IMR-90 (cell line): ENCODE measurements around the gene CTSC. TPM values are rescaled to one million over a fixed set of nuclear protein-coding genes. Genes with fewer than 3 reads are reported as not detected.

Source experiments
- ATAC-seq: fragments of 200-7000 bp; cut with Tn5 transposase; 2 replicates; pipeline ENCODE4 v1.9.1; 2020; ENCODE audit warnings: low read depth, mild to moderate bottlenecking, moderate library complexity
- BruUV-seq: library from RNA; stranded (reverse); fragments of 400-500 nt; replicated peaks from 2 replicates; lab custom pipeline; 2021; lab: Mats Ljungman, UMichigan
- CTCF ChIA-PET: fragments of 300-600 bp; formaldehyde crosslinking; extraction: SDS; loops from one replicate; lab custom pipeline; 2021; ENCODE audit warnings: antibody characterized with exemption; lab: Yijun Ruan, JAX
- POLR2A ChIA-PET: fragments of 300-600 bp; sonication (Branson Sonifier 250); formaldehyde crosslinking; loops from one replicate; lab custom pipeline; 2022; ENCODE audit warnings: antibody characterized with exemption; ENCODE audit not compliant: unreplicated experiment; lab: Charles Lee
- DNase-seq: peaks from one replicate; pipeline ENCODE4 v3.0.0; 2013
- H2AFZ ChIP-seq: replicated peaks from 2 replicates; pipeline ENCODE3; 2013; ENCODE audit warnings: low read length, mild to moderate bottlenecking; ENCODE audit not compliant: poor library complexity
- H2AK5ac ChIP-seq: 2 replicates; pipeline ENCODE4 v1.6.1; 2013; ENCODE audit warnings: low read depth, low read length, inconsistent platforms
- H2AK9ac ChIP-seq: replicated peaks from 2 replicates; pipeline ENCODE3; 2013; ENCODE audit warnings: mild to moderate bottlenecking, low read depth, low read length, moderate library complexity; ENCODE audit not compliant: poor library complexity
- H2BK120ac ChIP-seq: 2 replicates; pipeline ENCODE4 v1.6.1; 2013; ENCODE audit warnings: low read depth, low read length, inconsistent platforms
- H2BK15ac ChIP-seq: 3 replicates; pipeline ENCODE4 v1.6.1; 2013; ENCODE audit warnings: low read depth, low read length, inconsistent platforms
- H2BK20ac ChIP-seq: 2 replicates; pipeline ENCODE4 v1.6.1; 2013; ENCODE audit warnings: low read depth, mild to moderate bottlenecking, inconsistent platforms, low read length, moderate library complexity
- H2BK5ac ChIP-seq: 2 replicates; pipeline ENCODE4 v1.6.1; 2013; ENCODE audit warnings: mild to moderate bottlenecking, low read depth, low read length, inconsistent platforms; ENCODE audit not compliant: poor library complexity, severe bottlenecking
- H3K14ac ChIP-seq: replicated peaks from 2 replicates; pipeline ENCODE4 v1.6.1; 2013; ENCODE audit warnings: low read depth, low read length, inconsistent platforms
- H3K18ac ChIP-seq: 2 replicates; pipeline ENCODE4 v1.6.1; 2013; ENCODE audit warnings: low read depth, low read length, control low read depth
- H3K23ac ChIP-seq: 2 replicates; pipeline ENCODE4 v1.6.1; 2013; ENCODE audit warnings: low read depth, low read length, inconsistent platforms
- H3K27ac ChIP-seq: 2 replicates; pipeline ENCODE4 v1.5.1; 2013; ENCODE audit warnings: mild to moderate bottlenecking, control low read depth, low read length; ENCODE audit not compliant: insufficient read depth
- H3K27me3 ChIP-seq: 2 replicates; pipeline ENCODE4 v1.6.1; 2013; ENCODE audit warnings: low read length; ENCODE audit not compliant: control insufficient read depth, insufficient read depth
- H3K36me3 ChIP-seq: 2 replicates; pipeline ENCODE4 v1.6.1; 2013; ENCODE audit warnings: low read length, mixed read lengths; ENCODE audit not compliant: control insufficient read depth, insufficient read depth
- H3K4ac ChIP-seq: 2 replicates; pipeline ENCODE4 v1.6.1; 2013; ENCODE audit warnings: low read depth, low read length, inconsistent platforms
- H3K4me1 ChIP-seq: 2 replicates; pipeline ENCODE4 v1.6.1; 2013; ENCODE audit warnings: low read length, mixed read lengths; ENCODE audit not compliant: control insufficient read depth, insufficient read depth
- H3K4me2 ChIP-seq: 2 replicates; pipeline ENCODE4 v1.6.1; 2013; ENCODE audit warnings: low read depth, mild to moderate bottlenecking, control low read depth, low read length, moderate library complexity
- H3K4me3 ChIP-seq: 2 replicates; pipeline ENCODE4 v1.5.1; 2013; ENCODE audit warnings: low read depth, mild to moderate bottlenecking, control low read depth, low read length, moderate library complexity; ENCODE audit not compliant: insufficient read depth
- H3K56ac ChIP-seq: 2 replicates; pipeline ENCODE4 v1.6.1; 2013; ENCODE audit warnings: low read length, inconsistent platforms; ENCODE audit not compliant: insufficient read depth; ENCODE audit errors: extremely low read depth
- H3K79me1 ChIP-seq, 2 experiments: 2 replicates each; pipeline ENCODE4 v1.6.1; 2013; ENCODE audit warnings: low read length in 2 of 2, inconsistent platforms in 1 of 2, low read depth in 1 of 2
- H3K9ac ChIP-seq: 2 replicates; pipeline ENCODE4 v1.6.1; 2013; ENCODE audit warnings: low read depth, low read length, control low read depth
- H3K9me1 ChIP-seq: 2 replicates; pipeline ENCODE4 v1.6.1; 2013; ENCODE audit warnings: low read length, inconsistent platforms; ENCODE audit not compliant: insufficient read depth
- H3K9me3 ChIP-seq: 2 replicates; pipeline ENCODE4 v1.6.1; 2013; ENCODE audit warnings: low read length; ENCODE audit not compliant: control insufficient read depth, insufficient read depth
- H4K20me1 ChIP-seq: 2 replicates; pipeline ENCODE4 v1.6.1; 2013; ENCODE audit warnings: low read length, inconsistent platforms; ENCODE audit not compliant: insufficient read depth
- H4K5ac ChIP-seq: 2 replicates; pipeline ENCODE4 v1.6.1; 2013; ENCODE audit warnings: mild to moderate bottlenecking, low read depth, low read length, control low read depth
- H4K8ac ChIP-seq, 2 experiments: 2 replicates each; pipeline ENCODE4 v1.6.1; 2013; ENCODE audit warnings: low read depth in 2 of 2, low read length in 2 of 2, control low read depth in 1 of 2, inconsistent platforms in 1 of 2
- H4K91ac ChIP-seq: 2 replicates; pipeline ENCODE4 v1.6.1; 2013; ENCODE audit warnings: low read depth, low read length, inconsistent platforms; ENCODE audit not compliant: insufficient read depth
- BHLHE40 ChIP-seq: fragments of 150-350 bp; IDR thresholded peaks from 2 replicates; pipeline ENCODE4 v1.6.1; 2016; ENCODE audit warnings: mild to moderate bottlenecking, low read depth, low read length
- CEBPB ChIP-seq: IDR thresholded peaks from 2 replicates; pipeline ENCODE4 v1.6.1; 2012; ENCODE audit warnings: low read depth, low read length, improper control_type of control experiment
- CHD1 ChIP-seq: IDR thresholded peaks from 2 replicates; pipeline ENCODE4 v1.6.1; 2012; ENCODE audit warnings: low read depth, low read length, improper control_type of control experiment
- CTCF ChIP-seq: conservative IDR thresholded peaks from 2 replicates; pipeline ENCODE4 v1.5.1; 2012; ENCODE audit warnings: mild to moderate bottlenecking, low read depth, low read length, improper control_type of control experiment
- ELK1 ChIP-seq: fragments of 150-350 bp; IDR thresholded peaks from 2 replicates; pipeline ENCODE4 v1.6.1; 2016; ENCODE audit warnings: low read depth, mild to moderate bottlenecking, low read length, moderate library complexity, borderline replicate concordance
- FOS ChIP-seq: fragments of 150-350 bp; IDR thresholded peaks from 2 replicates; pipeline ENCODE4 v1.6.1; 2016; ENCODE audit warnings: low read depth, low read length
- MAFK ChIP-seq: IDR thresholded peaks from 2 replicates; pipeline ENCODE4 v1.6.1; 2012; ENCODE audit warnings: low read depth, low read length, improper control_type of control experiment
- MAZ ChIP-seq: IDR thresholded peaks from 2 replicates; pipeline ENCODE4 v1.6.1; 2012; ENCODE audit warnings: low read depth, mild to moderate bottlenecking, low read length, improper control_type of control experiment, moderate library complexity, borderline replicate concordance
- MXI1 ChIP-seq: IDR thresholded peaks from 2 replicates; pipeline ENCODE4 v1.6.1; 2012; ENCODE audit warnings: low read depth, mild to moderate bottlenecking, low read length, moderate library complexity, borderline replicate concordance
- NFE2L2 ChIP-seq: fragments of 150-350 bp; IDR thresholded peaks from 2 replicates; pipeline ENCODE4 v1.6.1; 2016; ENCODE audit warnings: low read depth, mild to moderate bottlenecking, low read length
- POLR2A ChIP-seq: IDR thresholded peaks from 2 replicates; pipeline ENCODE4 v1.6.1; 2012; ENCODE audit warnings: mild to moderate bottlenecking, low read depth, low read length
- RAD21 ChIP-seq: IDR thresholded peaks from 2 replicates; pipeline ENCODE4 v1.6.1; 2012; ENCODE audit warnings: low read length, improper control_type of control experiment
- RCOR1 ChIP-seq: IDR thresholded peaks from 2 replicates; pipeline ENCODE4 v1.6.1; 2012; ENCODE audit warnings: mild to moderate bottlenecking, low read length, improper control_type of control experiment; ENCODE audit not compliant: insufficient replicate concordance
- RFX5 ChIP-seq: IDR thresholded peaks from 2 replicates; pipeline ENCODE4 v1.8.0; 2012; ENCODE audit warnings: low read depth, mild to moderate bottlenecking, low read length, moderate library complexity
- SMC3 ChIP-seq: fragments of 150-350 bp; IDR thresholded peaks from 2 replicates; pipeline ENCODE4 v1.6.1; 2016; ENCODE audit warnings: low read depth, mild to moderate bottlenecking, antibody characterized with exemption, low read length, moderate library complexity
- WGBS, 2 experiments: methylation state at CpG; one replicate each; pipeline versions ENCODE4 v1.1.5 to v1.1.7; 2013; ENCODE audit warnings: missing lambda C conversion rate in 2 of 2; ENCODE audit not compliant: insufficient read length in 1 of 2; ENCODE audit errors: extremely low coverage in 2 of 2; 5-methylcytosine and 5-hydroxymethylcytosine counted together
- dilution Hi-C: fragments of 300-500 bp; cut with HindIII; formaldehyde crosslinking; loops from one replicate; pipeline ENCODE4 v1.14.3; 2018; ENCODE audit warnings: low sequenced_read_pairs; ENCODE audit not compliant: unreplicated experiment
- in situ Hi-C: fragments of 300-500 bp; cut with MboI; formaldehyde crosslinking; loops from 3 replicates; pipeline ENCODE4 v1.14.3; 2019; ENCODE audit warnings: low sequenced_read_pairs, inconsistent platforms, mixed read lengths
- intact Hi-C: fragments of 100-400 bp; cut with micrococcal nuclease; formaldehyde crosslinking; loops from 2 replicates; pipeline ENCODE4 v1.10.0; 2022
- polyA plus RNA-seq, 3 experiments: library from polyadenylated mRNA; depleted of rRNA; stranded (reverse); fragments of >200 nt; gene quantifications; 2 replicates each; pipeline ENCODE4 v1.2.3, GENCODE V29; 2012; ENCODE audit warnings: low replicate concordance in 1 of 3
- total RNA-seq: library from RNA; depleted of rRNA; stranded (reverse); fragments of >200 nt; gene quantifications from 2 replicates; pipeline ENCODE4 v1.2.3, GENCODE V29; 2012
- TF ChIP-seq, protein P1 (sequence below): fragments of 150-350 bp; IDR thresholded peaks from 2 replicates; pipeline ENCODE4 v1.6.1; 2017; ENCODE audit warnings: mild to moderate bottlenecking, antibody characterized with exemption, low read length, low read depth

The CTSC gene
- total and polyA plus RNA-seq, 2 of the 4 experiments (the other 2 are of a cell fraction): 208 to 299 TPM

DNA sequence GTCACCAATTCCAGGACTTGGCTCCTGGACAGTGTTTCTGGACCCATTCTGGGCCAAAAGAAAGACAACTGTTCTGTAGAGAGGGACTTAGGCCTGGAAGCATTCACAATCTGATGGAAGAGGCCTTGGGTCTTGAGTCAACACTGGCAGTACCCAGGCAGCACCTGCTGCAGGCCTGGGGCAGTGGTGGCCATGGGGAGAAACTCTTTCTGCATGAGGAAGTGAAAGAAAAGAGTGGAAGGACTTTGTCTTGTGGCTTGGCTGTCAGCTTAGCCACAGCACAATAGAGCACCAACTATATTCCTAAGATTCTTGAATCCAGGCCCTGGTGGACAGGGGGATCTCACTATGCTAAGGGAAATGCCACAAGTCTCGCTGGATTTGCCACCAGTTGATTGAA is 70.6 kb downstream of the CTSC start:
- Histone ChIP-seq H3K9me3 (no peaks in the 10 kb centered on the region), H3K4me2 (no peak overlapping the region), H3K9ac (no peak overlapping the region), H2AK9ac (no peak overlapping the region), H4K8ac (no peak overlapping the region), H3K14ac (no peak overlapping the region), H3K23ac (no peak overlapping the region), H3K4ac (no peak overlapping the region), H4K5ac (no peak overlapping the region), H3K18ac (no peak overlapping the region), H2BK120ac (no peak overlapping the region), H2BK20ac (no peak overlapping the region), H3K27me3 (no peaks in the 10 kb centered on the region), H3K4me1 (no peaks in the 10 kb centered on the region), H3K9me1 (no peaks in the 10 kb centered on the region), H2AK5ac (no peak overlapping the region), H3K4me3 (no peak overlapping the region), H4K20me1 (no peaks in the 10 kb centered on the region), H3K27ac (no peak overlapping the region), H2AFZ (no peak overlapping the region), H4K91ac (no peak overlapping the region), H2BK5ac (no peak overlapping the region), H3K79me1 (no peaks in the 10 kb centered on the region), H3K56ac (no peak overlapping the region), H3K36me3 (no peaks in the 10 kb centered on the region), H2BK15ac (no peak overlapping the region)
- TF ChIP-seq RAD21: no peak
- TF ChIP-seq CHD1: no peak
- no peak for TF ChIP-seq RFX5
- no peak for TF ChIP-seq BHLHE40
- TF ChIP-seq NFE2L2: no peak
- no peak for TF ChIP-seq MAZ
- no peak for TF ChIP-seq CEBPB
- no peak for TF ChIP-seq FOS
- TF ChIP-seq MXI1: no peak
- no peak for TF ChIP-seq MAFK
- TF ChIP-seq RCOR1: no peak
- TF ChIP-seq SMC3: no peak
- TF ChIP-seq, protein P1, sequence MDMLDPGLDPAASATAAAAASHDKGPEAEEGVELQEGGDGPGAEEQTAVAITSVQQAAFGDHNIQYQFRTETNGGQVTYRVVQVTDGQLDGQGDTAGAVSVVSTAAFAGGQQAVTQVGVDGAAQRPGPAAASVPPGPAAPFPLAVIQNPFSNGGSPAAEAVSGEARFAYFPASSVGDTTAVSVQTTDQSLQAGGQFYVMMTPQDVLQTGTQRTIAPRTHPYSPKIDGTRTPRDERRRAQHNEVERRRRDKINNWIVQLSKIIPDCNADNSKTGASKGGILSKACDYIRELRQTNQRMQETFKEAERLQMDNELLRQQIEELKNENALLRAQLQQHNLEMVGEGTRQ: no peak
- no peak for TF ChIP-seq POLR2A
- TF ChIP-seq ELK1: no peak
- no peak for TF ChIP-seq CTCF
- intact Hi-C loops: no loop called here
- CTCF ChIA-PET: no interaction called here
- no TSS peak for BruUV-seq
- WGBS, 2 experiments: no CpG with 5 or more reads among the region's 1 CpG
- ATAC-seq (no peak), DNase-seq (no peak)
- POLR2A ChIA-PET: no interaction called here
- in situ Hi-C loops: loop anchor here (25.0 kb wide), 1 partner anchor 905 kb away; no protein-coding TSS in a partner anchor
- dilution Hi-C loops: no loop called here
